Measurements from ENCODE around the gene TRAPPC11.

The TRAPPC11 gene

DNA sequence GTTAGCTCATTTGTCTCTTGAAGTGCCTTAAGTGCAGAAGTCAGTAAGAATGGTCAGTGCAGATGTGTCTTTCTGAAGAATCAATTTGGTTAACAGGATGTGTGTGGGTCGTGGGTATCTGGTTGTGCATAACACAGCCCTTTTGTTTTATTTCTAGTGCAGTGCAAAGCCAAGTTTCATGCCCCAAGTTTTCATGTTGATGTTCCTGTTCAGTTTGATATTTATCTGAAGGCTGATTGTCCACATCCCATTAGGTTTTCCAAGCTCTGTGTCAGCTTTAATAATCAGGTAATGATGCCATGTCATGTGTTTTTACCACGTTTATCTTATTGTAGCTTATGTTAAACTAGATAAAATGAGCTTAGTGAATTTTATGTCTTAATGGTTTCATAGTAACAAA lies 27.4 kb downstream of the TRAPPC11 start:
- TF ChIP-seq, protein P1, sequence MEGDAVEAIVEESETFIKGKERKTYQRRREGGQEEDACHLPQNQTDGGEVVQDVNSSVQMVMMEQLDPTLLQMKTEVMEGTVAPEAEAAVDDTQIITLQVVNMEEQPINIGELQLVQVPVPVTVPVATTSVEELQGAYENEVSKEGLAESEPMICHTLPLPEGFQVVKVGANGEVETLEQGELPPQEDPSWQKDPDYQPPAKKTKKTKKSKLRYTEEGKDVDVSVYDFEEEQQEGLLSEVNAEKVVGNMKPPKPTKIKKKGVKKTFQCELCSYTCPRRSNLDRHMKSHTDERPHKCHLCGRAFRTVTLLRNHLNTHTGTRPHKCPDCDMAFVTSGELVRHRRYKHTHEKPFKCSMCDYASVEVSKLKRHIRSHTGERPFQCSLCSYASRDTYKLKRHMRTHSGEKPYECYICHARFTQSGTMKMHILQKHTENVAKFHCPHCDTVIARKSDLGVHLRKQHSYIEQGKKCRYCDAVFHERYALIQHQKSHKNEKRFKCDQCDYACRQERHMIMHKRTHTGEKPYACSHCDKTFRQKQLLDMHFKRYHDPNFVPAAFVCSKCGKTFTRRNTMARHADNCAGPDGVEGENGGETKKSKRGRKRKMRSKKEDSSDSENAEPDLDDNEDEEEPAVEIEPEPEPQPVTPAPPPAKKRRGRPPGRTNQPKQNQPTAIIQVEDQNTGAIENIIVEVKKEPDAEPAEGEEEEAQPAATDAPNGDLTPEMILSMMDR (IDR thresholded peaks at IDR 0.05; ENCODE audit: low read length, missing control alignments): no peak
- no peak overlapping the region for H3K4me3 ChIP-seq (replicated peaks; ENCODE audit: low read depth, low read length)
- no peak for DNase-seq (ENCODE audit: low read depth)

- H3K4me3 ChIP-seq (replicated peaks; ENCODE audit: low read depth, low read length): no peak overlapping the region
- TF ChIP-seq, protein P1 (IDR thresholded peaks at IDR 0.05; ENCODE audit: low read length, missing control alignments): no peak
Observed at GRCh38 chr4:183688216-183688615, 29.1 kb downstream of the TRAPPC11 start.

GRCh38 chr4:183691006-183691405 lies 31.9 kb downstream of the TRAPPC11 start:
- DNase-seq (ENCODE audit: low read depth): no peak
- H3K4me3 ChIP-seq (replicated peaks; ENCODE audit: low read depth, low read length): no peak overlapping the region
- TF ChIP-seq, protein P1 (IDR thresholded peaks at IDR 0.05; ENCODE audit: low read length, missing control alignments): no peak

More at GRCh38 chr4:183688216-183688615, 29.1 kb downstream of the TRAPPC11 start:
- DNase-seq (ENCODE audit: low read depth): no peak

- no peak overlapping the region for H3K4me3 ChIP-seq (replicated peaks; ENCODE audit: low read depth, low read length)
- TF ChIP-seq, protein P1 (IDR thresholded peaks at IDR 0.05; ENCODE audit: low read length, missing control alignments): no peak
- no peak for DNase-seq (ENCODE audit: low read depth)
Observed at GRCh38 chr4:183691897-183692296, 32.8 kb downstream of the TRAPPC11 start.

DNA sequence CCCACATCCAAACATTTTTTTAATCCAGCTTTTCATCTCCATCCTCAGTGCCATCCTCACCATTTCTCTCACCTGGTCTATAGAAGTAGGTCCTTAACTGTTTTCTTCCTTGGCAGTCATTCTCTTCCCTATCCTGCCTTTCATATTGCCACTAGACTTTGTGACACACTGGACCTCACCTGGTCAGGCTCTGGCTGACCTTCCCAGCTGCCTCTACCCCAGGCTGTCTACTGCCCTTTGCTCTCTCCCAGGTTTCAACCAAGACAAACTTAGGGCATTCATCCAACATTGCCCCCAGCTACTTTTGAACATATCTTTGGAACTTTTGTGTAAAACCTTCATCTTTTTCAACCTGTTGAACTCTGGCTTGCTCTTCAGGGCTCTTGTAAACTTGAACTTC lies 39.8 kb downstream of the TRAPPC11 start:
- TF ChIP-seq, protein P1 (IDR thresholded peaks at IDR 0.05; ENCODE audit: low read length, missing control alignments): no peak
- no peak overlapping the region for H3K4me3 ChIP-seq (replicated peaks; ENCODE audit: low read depth, low read length)
- DNase-seq (ENCODE audit: low read depth): no peak

DNA sequence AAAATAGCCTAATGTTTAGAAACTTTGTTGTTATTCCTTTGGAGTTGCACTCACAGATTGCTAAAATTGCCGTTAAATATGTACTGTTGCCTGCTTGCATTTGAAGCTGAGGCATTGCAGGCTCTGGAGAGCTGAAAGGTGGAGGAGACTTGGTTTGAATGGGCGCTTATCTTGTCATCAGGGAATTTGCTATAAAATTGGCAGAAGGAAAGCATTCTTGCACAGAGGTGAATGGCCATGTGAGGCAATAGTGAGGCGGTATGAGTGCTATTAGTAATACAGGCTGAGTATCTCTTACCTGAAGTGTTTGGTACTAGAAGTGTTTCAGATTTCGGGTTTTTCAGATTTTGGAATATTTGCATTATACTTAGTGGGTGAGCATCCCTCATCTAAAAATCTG lies 41.3 kb downstream of the TRAPPC11 start:
- no peak overlapping the region for H3K4me3 ChIP-seq (replicated peaks; ENCODE audit: low read depth, low read length)
- TF ChIP-seq, protein P1 (IDR thresholded peaks at IDR 0.05; ENCODE audit: low read length, missing control alignments): no peak
- DNase-seq (ENCODE audit: low read depth): no peak

- H3K4me3 ChIP-seq (replicated peaks; ENCODE audit: low read depth, low read length): no peak overlapping the region
- TF ChIP-seq, protein P1 (IDR thresholded peaks at IDR 0.05; ENCODE audit: low read length, missing control alignments): no peak
Observed at GRCh38 chr4:183702492-183702891, 43.4 kb downstream of the TRAPPC11 start.

More at GRCh38 chr4:183702492-183702891, 43.4 kb downstream of the TRAPPC11 start:
- no peak for DNase-seq (ENCODE audit: low read depth)
